Stimulated activated effector memory CD8-positive, alpha-beta T cell treated with anti-CD3 and anti-CD28 coated beads, Interleukin-12 subunit alpha, Interleukin-12 subunit beta, amount 100 ng/mL, for 72 hours (primary cell): ENCODE data around the gene TOP3B.

Source experiments
- ATAC-seq: fragments of 150-1000 bp; cut with Tn5 transposase; 2 replicates; pipeline ENCODE4 v1.10.0; 2021
- DNase-seq, 2 donors: peaks; one replicate each; pipeline ENCODE4 v3.0.0; 2021 to 2022; ENCODE audit warnings: low spot score in 2 of 2
- H3K27ac Mint-ChIP-seq: one replicate; pipeline ENCODE4 v1.8.0; 2022; ENCODE audit warnings: mild to moderate bottlenecking, mixed read lengths
- H3K36me3 Mint-ChIP-seq: one replicate; pipeline ENCODE4 v1.8.0; 2022; ENCODE audit warnings: mild to moderate bottlenecking, mixed read lengths
- H3K4me1 Mint-ChIP-seq: one replicate; pipeline ENCODE4 v1.8.0; 2022; ENCODE audit warnings: mixed read lengths
- H3K4me3 Mint-ChIP-seq: one replicate; pipeline ENCODE4 v1.8.0; 2022; ENCODE audit warnings: mild to moderate bottlenecking, mixed read lengths
- H3K9me3 Mint-ChIP-seq: one replicate; pipeline ENCODE4 v1.8.0; 2022; ENCODE audit warnings: mixed read lengths

TOP3B gene

DNA sequence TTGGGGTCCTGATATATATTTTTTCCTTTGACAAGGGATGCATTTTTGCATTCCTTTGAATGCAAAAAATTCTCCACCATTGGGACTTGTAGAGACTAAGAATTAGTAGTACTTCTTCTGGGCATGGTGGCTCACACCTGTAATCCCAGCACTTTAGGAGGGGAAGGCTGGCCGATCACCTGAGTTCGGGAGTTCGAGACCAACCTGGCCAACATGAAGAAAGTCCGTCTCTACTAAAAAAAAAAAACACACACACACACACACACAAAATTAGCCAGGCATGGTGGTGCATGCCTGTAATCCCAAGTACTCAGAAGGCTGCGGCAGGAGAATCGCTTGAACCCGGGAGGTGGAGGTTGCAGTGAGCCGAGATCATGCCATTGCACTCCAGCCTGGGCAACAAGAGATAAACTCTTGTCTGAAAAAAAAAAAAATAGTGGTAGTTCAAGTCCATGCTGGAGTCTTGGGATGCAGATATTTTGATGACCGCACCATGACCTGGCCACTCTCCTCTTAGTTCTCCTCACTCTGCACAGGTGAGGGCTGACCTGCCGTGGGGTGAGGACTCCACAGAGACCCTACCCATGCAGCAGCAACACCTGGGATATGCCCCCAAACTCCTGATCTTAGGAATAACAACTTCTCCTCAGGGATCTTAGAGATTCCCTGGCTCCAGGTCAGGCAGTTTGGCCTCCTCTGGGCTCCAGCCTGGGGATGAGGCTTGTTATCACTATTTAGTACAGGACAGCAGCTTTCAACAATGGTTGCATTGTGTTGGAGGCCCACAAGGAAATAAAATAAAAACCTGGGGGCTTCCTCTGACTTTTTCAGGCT lies 36.5 kb upstream of the TOP3B start:
- no peak overlapping the region for H3K27ac Mint-ChIP-seq

DNA sequence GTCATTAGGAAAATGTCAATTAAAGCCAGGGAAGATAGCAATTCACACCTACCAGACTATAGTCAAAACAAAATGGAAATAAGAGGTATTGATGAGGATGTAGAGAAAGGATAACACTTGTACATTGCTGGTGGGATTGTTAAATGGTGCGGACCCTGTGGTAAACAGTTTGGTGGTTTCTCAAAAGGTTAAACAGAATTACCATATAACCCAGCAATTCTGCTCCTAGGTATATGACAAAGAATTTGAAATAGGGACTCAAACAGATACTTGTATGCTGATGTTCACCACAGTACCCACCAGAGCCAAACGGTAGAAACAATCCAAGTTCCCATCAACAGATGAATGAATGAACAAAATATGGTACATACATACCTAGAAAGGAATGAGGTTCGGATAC lies 33.0 kb upstream of the TOP3B start:
- H3K36me3 Mint-ChIP-seq = no peaks in the 10 kb centered on the region
- no peak overlapping the region for H3K4me3 Mint-ChIP-seq
- DNase-seq (no peak), ATAC-seq (peak; percentile 11)
- no peaks in the 10 kb centered on the region for H3K4me1 Mint-ChIP-seq
- H3K27ac Mint-ChIP-seq = no peak overlapping the region
- H3K9me3 Mint-ChIP-seq = no peaks in the 10 kb centered on the region

More for the DNA sequence above, 36.5 kb upstream of the TOP3B start:
- Mint-ChIP-seq H3K4me1 (peaks cover 6% of the 10 kb centered on the region), H3K4me3 (no peak overlapping the region), H3K9me3 (no peaks in the 10 kb centered on the region), H3K36me3 (no peaks in the 10 kb centered on the region)
- DNase-seq (no peak), ATAC-seq (no peak)

DNA sequence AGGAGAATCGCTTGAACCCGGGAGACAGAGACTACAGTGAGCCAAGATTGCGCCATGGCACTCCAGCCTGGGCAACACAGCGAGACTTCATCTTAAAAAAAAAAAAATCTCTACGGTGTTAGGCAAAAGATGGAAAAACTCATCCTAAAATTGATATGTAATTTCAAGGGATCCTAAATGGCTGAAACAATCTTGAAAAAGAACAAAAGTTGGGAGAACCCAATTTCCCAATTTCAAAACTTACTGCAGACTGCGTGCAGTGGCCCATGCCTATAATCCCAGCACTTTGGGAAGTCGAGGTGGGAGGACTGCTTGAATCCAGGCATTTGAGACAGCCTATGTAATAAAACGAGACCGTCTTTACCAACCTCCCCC lies 31.7 kb upstream of the TOP3B start:
- ATAC-seq (no peak), DNase-seq (no peak)
- H3K9me3 Mint-ChIP-seq = no peaks in the 10 kb centered on the region
- H3K27ac Mint-ChIP-seq = no peak overlapping the region
- H3K4me3 Mint-ChIP-seq = no peak overlapping the region
- no peaks in the 10 kb centered on the region for H3K36me3 Mint-ChIP-seq
- H3K4me1 Mint-ChIP-seq = no peaks in the 10 kb centered on the region

DNA sequence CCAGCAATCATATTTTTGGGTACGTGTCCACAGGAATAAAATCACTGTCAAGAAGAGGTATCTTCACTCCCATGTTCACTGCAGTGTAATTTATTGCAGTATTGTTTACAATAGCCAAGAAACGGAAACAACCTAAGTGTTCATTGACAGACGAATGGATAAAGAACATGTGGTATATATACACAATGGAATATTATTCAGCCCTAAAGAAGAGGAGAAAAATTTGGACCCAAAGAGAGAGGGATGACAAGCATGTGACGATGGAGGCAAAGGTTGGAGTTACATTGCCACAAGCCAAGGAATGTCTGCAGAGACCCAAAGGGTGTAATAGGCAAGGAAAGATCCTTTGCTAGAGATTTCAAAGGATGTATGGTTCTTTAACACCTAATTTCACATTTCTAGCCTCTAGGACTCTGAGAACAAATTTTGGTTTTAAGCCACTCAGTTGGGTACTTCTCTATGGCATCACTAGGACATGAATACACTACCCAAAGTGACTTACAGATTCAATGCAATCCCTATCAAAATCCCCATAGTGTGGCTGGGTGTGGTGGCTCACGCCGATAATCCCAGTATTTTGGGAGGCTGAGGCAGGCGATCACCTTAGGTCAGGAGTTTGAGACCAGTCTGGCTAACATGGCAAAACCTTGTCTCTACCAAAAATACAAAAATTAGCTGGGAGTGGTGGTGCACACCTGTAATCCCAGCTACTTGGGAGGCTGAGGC lies 31.1 kb upstream of the TOP3B start:
- H3K4me1 Mint-ChIP-seq = no peaks in the 10 kb centered on the region
- DNase-seq (no peak), ATAC-seq (no peak)
- no peak overlapping the region for H3K4me3 Mint-ChIP-seq
- no peaks in the 10 kb centered on the region for H3K9me3 Mint-ChIP-seq
- no peaks in the 10 kb centered on the region for H3K36me3 Mint-ChIP-seq
- no peak overlapping the region for H3K27ac Mint-ChIP-seq

DNA sequence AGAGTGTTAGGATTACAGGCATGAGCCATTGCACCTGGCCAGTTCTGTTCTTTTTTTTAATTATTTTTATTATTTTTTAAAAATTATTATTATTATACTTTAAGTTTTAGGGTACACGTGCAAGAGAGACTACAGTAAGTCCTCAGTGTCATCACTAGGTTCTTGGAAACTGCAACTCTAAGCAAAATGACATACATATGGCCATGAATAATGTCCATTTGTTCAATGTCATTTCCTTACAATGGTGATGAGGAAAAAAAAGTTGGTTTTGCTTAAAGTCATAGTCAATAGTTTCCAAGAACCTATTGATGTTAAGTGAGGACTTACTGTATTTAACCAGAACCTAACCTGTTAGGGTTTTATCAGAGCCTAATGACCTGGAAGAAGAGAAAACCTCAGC lies 29.4 kb upstream of the TOP3B start:
- no peak overlapping the region for H3K4me3 Mint-ChIP-seq
- ATAC-seq (no peak), DNase-seq (no peak)
- no peaks in the 10 kb centered on the region for H3K9me3 Mint-ChIP-seq
- no peaks in the 10 kb centered on the region for H3K4me1 Mint-ChIP-seq
- no peaks in the 10 kb centered on the region for H3K36me3 Mint-ChIP-seq
- H3K27ac Mint-ChIP-seq = no peak overlapping the region

DNA sequence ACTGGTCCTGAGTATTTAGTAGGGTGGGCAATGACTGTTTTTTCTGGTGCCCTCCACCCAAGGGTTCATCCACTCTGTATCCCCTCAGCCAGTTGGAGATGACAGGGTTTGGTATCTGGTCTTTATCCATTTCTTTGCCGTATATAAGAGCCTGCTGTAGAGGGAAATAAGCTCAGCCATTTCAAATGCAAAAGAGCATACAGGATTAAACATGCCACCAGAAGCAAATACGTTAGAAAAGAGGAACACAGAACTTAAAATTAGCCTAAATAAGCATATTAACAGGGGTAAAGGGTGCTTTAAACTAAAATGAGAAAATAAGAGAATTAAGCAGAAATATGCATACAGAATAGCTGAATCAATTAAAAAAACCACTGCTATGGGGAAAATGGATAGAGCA lies 27.8 kb upstream of the TOP3B start:
- Mint-ChIP-seq H3K36me3 (no peaks in the 10 kb centered on the region), H3K27ac (no peak overlapping the region), H3K4me3 (no peak overlapping the region), H3K4me1 (no peaks in the 10 kb centered on the region), H3K9me3 (no peaks in the 10 kb centered on the region)
- DNase-seq = no peak
- no peak for ATAC-seq

DNA sequence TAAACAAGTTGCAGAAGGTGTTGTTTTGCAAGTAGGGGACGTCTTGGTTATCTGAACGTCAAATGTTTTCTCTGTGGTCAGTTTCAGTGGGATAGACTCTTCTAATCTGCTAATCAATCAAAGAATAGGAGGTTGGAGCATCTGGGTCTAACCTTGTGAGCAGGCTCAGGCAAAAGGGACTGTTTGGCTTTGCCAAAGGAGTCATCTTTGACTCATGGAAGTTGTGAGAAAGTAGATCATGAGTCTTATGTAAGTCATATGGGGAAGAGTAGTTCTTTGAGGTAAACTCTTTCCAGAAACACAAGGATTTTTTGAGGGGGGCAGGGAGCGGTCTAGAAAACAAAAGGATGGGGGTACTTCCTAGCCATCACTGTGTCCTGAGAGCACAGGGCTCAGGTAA lies 27.1 kb upstream of the TOP3B start:
- no peaks in the 10 kb centered on the region for H3K36me3 Mint-ChIP-seq

DNA sequence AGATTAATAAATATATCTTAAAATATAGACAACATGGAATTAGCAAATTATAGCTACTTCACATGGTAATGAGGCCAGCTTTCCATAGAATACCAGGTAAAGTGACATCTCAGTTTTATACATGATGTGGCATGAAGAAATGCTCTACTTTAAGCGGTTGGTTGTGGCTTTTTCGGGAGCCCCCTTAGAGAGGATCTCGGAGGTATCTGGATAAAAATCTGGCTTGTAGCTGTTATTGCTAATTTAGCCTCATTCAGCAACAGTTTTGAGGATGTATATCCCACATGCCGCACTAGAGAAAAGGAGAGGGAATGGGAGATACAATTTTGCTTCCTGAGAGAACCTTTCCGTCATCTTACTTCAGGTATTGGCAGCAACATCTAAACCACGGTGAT lies 24.0 kb upstream of the TOP3B start:
- ATAC-seq = no peak
- Mint-ChIP-seq H3K36me3 (no peaks in the 10 kb centered on the region), H3K27ac (no peak overlapping the region), H3K9me3 (no peaks in the 10 kb centered on the region), H3K4me1 (no peaks in the 10 kb centered on the region), H3K4me3 (no peak overlapping the region)
- no peak for DNase-seq

More for the DNA sequence above, 27.1 kb upstream of the TOP3B start:
- Mint-ChIP-seq H3K9me3 (no peaks in the 10 kb centered on the region), H3K27ac (no peak overlapping the region), H3K4me1 (no peaks in the 10 kb centered on the region), H3K4me3 (no peak overlapping the region)
- peak; percentile 65 for ATAC-seq
- DNase-seq = no peak

DNA sequence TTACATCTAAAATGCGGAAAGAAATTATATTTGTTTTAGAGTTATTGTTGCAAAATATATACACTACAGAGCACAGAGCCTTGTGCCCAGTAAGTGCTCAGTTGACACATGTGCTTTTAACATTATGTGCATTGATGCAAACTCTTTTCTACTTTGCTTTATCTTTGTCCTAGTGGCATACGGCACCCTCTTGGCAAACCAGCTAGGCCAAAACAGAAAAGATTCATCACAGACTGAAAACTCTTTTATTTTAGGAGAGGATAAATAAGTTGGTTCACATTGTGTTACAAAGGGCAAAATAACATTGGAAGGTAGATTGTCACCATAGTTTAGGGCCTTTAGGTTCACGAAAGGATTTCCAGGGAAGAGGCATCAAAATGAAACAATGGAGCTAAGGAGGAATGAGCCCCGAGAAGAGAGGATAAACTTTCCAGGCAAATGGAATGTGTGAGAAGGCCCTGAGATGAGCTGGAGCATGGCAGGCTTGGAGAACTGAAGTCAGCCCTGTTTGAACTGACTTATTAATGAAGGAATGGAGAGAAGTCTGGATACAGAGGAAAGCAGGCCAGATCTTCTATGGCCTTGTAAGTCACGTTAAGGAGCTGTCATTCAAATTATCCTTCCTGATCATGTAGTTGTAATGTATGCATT lies 23.5 kb upstream of the TOP3B start:
- ATAC-seq (no peak), DNase-seq (no peak)
- Mint-ChIP-seq H3K4me3 (no peak overlapping the region), H3K27ac (no peak overlapping the region), H3K4me1 (no peaks in the 10 kb centered on the region), H3K36me3 (no peaks in the 10 kb centered on the region), H3K9me3 (no peaks in the 10 kb centered on the region)

DNA sequence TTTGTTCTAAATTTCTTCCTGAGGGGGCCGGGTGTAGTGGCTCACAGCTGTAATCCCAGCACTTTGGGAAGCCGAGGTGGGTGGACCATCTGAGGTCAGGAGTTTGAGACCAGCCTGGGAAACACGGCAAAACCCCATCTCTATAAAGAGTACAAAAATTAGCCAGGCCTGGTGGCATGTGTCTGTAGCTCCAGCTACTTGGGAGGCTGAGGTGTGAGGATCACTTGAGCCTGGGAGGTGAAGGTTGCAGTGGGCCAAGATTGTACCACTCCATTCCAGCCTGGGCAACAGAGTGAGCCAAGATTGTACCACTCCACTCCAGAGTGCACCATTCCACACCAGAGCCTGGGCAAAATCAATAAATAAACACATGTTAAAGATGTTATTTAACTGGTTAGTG lies 20.6 kb upstream of the TOP3B start:
- Mint-ChIP-seq H3K4me3 (no peak overlapping the region), H3K36me3 (no peaks in the 10 kb centered on the region), H3K27ac (no peak overlapping the region), H3K4me1 (no peaks in the 10 kb centered on the region), H3K9me3 (no peaks in the 10 kb centered on the region)
- no peak for ATAC-seq
- DNase-seq = no peak

DNA sequence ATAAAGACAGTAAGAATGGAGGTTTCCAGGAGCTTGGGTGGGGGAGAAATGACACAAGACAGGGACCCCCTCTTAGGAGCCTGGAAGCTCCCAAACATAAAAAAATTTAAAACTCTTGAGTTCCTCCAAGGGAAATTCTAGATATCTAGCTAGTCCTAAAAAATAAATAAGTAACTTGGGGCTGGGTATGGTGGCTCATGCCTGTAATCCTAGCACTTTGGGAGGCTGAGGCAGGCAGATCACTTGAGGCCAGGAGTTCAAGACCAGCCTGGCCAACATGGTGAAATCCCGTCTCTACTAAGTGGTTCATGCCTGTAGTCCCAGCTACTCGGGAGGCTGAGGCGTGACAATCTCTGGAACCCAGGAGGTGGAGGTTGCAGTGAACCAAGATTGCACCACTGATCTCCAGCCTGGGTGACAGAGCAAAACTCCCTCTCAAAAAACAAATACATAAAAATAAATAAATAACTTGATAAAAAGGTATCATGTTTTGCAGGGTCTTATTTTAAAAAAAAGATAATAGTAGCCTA lies 20.0 kb upstream of the TOP3B start:
- Mint-ChIP-seq H3K36me3 (no peaks in the 10 kb centered on the region), H3K4me1 (no peaks in the 10 kb centered on the region), H3K9me3 (no peaks in the 10 kb centered on the region), H3K4me3 (no peak overlapping the region), H3K27ac (no peak overlapping the region)
- ATAC-seq = no peak
- DNase-seq = no peak

DNA sequence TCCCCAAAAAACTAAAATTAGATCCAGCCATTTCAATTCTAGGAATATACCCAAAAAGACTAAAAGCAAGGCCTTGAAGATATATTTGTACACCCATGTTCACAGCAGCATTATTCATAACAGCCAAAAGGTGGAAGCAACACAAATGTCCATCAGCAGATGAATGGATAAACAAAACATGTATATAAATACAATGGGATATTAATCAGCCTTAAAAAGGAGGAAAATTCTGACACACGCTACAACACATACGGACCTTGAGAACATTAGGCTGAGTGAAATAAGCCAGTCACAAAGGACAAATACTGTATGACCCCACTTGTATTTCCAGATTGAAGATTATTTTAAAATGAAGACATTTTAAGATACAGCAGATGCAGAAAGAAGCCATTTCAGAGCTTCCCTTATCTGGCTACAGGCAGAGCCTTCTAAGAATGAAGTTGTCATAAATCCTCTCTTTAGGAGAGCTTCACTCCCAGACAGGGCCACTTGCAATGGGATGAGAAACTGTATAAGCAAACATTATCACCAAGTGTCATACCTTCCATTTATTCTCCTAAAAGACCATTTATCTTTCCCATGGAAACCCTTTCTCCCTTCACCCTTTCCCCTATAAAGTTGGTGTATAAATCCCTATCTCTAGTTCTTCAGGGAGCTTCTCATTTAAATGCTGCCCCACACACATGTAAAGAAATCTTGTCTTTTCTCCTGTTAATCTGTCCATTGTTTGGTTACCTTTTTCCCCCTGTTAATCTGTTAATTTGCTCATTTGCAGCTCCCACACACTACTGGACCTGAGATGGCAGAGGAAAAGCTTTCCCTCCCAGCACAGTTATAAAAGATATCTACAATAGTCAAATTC lies 19.3 kb upstream of the TOP3B start:
- ATAC-seq (no peak), DNase-seq (no peak)
- no peak overlapping the region for H3K27ac Mint-ChIP-seq
- H3K9me3 Mint-ChIP-seq = no peaks in the 10 kb centered on the region
- no peaks in the 10 kb centered on the region for H3K36me3 Mint-ChIP-seq
- no peak overlapping the region for H3K4me3 Mint-ChIP-seq
- no peaks in the 10 kb centered on the region for H3K4me1 Mint-ChIP-seq

DNA sequence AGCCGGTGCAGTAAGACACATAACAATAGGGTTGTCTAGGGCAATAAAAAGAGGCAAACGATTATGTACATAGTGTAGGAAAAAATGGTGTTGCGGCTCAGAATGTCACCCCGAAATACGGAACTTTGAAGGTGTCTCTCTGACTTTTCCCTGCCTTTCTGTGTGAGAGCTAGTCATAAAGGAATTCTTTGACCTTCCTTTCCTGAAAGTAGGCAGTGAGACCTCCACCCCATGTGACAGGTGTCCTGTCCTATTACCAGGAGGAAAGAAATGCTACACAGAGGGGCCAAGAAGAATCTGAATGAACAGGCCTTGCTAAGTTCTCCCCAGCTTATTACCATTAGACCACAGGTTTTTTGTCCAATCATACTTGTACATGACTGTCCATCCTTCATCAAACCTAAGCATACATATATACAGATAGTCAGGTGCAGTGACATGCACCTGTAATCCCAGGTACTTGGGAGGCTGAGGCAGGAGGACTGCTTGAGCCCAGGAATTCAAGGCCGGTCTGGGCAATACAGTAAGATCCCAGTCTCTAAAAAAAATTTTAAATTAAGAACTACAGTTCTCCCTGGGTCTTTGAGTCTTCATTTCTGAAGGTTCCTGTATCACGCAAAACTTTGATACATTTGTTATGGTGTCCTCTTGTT lies 16.1 kb upstream of the TOP3B start:
- Mint-ChIP-seq H3K4me1 (no peaks in the 10 kb centered on the region), H3K27ac (no peak overlapping the region), H3K4me3 (no peak overlapping the region), H3K36me3 (no peaks in the 10 kb centered on the region), H3K9me3 (no peaks in the 10 kb centered on the region)
- DNase-seq (no peak), ATAC-seq (no peak)

DNA sequence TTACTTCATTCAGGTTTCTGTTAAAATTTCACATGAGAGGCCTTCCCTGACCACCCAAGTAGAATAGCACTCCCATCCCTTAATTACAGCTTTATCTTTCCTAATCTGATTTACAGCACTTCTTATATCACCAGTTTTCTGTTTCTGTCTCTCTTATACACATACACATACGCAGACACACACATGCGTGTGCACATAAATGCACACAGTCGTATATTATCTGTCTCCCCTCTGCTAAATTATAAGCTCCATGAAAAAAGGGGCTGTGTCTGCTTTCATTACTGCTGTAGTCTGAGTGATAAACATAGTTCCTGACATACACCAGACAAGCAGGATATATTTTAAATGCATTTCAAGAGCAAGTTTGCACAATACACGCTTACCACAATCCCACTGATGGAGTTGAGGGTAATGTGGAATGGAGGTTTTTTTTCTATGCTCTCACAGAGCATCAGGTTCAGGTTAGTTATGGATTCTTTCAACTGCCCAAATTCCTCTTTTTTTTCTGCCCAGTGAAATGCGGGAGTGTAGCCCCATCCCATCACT lies 13.7 kb upstream of the TOP3B start:
- no peak overlapping the region for H3K4me3 Mint-ChIP-seq
- H3K36me3 Mint-ChIP-seq = no peaks in the 10 kb centered on the region
- ATAC-seq = no peak
- no peaks in the 10 kb centered on the region for H3K4me1 Mint-ChIP-seq
- DNase-seq = no peak
- H3K27ac Mint-ChIP-seq = no peak overlapping the region
- H3K9me3 Mint-ChIP-seq = no peaks in the 10 kb centered on the region
